OCI-LY7 (cell line): ENCODE data around the gene ITSN1.

Experiments used
- CTCF ChIP-seq: fragments of 200-600 bp; sonication (generic); conservative IDR thresholded peaks from 2 replicates; pipeline ENCODE4 v1.5.1; 2014; ENCODE audit warnings: mild to moderate bottlenecking, antibody characterized with exemption, low read length, moderate library complexity, mixed read lengths
- EZH2phosphoT487 ChIP-seq: fragments of 200-600 bp; sonication (generic); IDR thresholded peaks from 2 replicates; pipeline ENCODE4 v1.6.1; 2018; ENCODE audit warnings: low read depth, borderline replicate concordance, mild to moderate bottlenecking, mixed run types, antibody characterized with exemption, low read length, moderate library complexity, mixed read lengths

- TF ChIP-seq CTCF = no peak
- TF ChIP-seq EZH2phosphoT487 = no peak
Observed at GRCh38 chr21:33752260-33752659, 110.0 kb downstream of the ITSN1 start.
